Measurements from ENCODE around the gene LHFPL3. TPM values are rescaled to one million over a fixed set of nuclear protein-coding genes. Genes with fewer than 3 reads are reported as not detected.
A peak's percentile ranks its signal among the peaks of the same experiment; 100 is the strongest.

The LHFPL3 gene
- total and polyA plus RNA-seq, 9 of the 15 experiments (the other 6 are each of a cell fraction or from before 2014, with no cell fraction given), result 0.21 to 0.52 TPM; not detected in 7

DNA sequence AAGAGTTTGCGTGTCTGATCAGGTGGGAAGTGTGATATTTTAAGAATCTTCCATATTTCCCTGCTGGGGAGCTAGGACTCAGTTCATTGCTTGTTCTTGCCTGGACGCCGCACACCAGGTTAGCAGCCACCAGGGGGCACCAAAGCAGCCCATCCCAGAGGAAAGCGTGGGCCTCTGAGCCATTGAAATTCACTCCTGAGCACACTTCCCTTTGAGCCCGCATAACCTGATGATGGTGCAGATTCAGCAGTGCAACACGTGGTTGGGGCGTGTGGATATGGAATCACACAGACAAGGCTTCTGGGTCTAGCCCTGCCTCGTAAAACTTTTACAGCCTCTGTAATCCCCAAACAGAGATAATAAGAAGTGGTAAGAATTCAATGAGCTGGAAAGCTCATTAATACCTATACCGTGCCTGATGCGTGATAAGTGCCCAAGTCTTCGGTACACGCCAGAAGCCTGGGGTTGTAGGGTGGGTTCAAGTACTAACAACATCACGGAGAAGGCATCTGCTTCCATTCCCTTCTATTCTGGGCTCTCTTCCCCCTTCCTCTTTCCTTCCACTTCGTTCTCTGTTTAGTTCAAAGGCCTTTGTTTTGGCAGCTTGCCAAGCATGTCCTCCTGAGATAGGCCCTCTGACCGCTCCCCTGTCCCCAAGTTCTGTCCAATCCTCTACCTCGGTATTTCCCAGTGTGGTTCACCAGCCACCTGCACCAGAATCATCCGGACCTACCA, 555.5 kb downstream of the LHFPL3 start (continued):
- TF ChIP-seq USF1 (CRISPR knock-in tag; IDR thresholded peaks at IDR 0.05) (peak; percentile 90), ZNF217 (CRISPR knock-in tag; IDR thresholded peaks at IDR 0.05) (no peak), NR3C1 (CRISPR knock-in tag; IDR thresholded peaks at IDR 0.05) (no peak), CREM (IDR thresholded peaks at IDR 0.05; ENCODE audit: low read depth) (peak; percentile 60), NFYB (IDR thresholded peaks at IDR 0.05; ENCODE audit: extremely low read depth, insufficient read length) (no peak), ZNF316 (IDR thresholded peaks at IDR 0.05) (peak; percentile 96), NEUROD1 (IDR thresholded peaks at IDR 0.05; ENCODE audit: borderline replicate concordance, low read depth, low read length, partially characterized antibody) (peak; percentile 54), ATF3 (IDR thresholded peaks at IDR 0.05) (no peak), ATF3 (CRISPR knock-in tag; conservative IDR thresholded peaks at IDR 0.05) (no peak), MAZ (CRISPR knock-in tag; conservative IDR thresholded peaks at IDR 0.05 in 1 of 2, IDR thresholded peaks at IDR 0.05 in 1 of 2) (peak in 1 of 2 experiments; percentile 49; a peak in 1 of 4 replicates), ZEB2 (IDR thresholded peaks at IDR 0.05) (peak; percentile 24; the same call in 1 of the 2 replicates), HDAC1 (IDR thresholded peaks at IDR 0.05) (peak in 1 of 2 experiments; percentile 62; a peak in 1 of 4 replicates), NRF1 (conservative IDR thresholded peaks at IDR 0.05 in 1 of 2, IDR thresholded peaks at IDR 0.05 in 1 of 2) (peak; percentile 31 to 53; a peak in 3 of 4 replicates), EP400 (IDR thresholded peaks at IDR 0.05) (peak; percentile 87), SMAD3 (CRISPR knock-in tag; conservative IDR thresholded peaks at IDR 0.05) (0 out of 2 replicates have a peak, but pooled peaks have one; percentile 3), ZBTB7A (IDR thresholded peaks at IDR 0.05; ENCODE audit: borderline replicate concordance, control insufficient read depth, low read depth, low read length) (0 out of 2 replicates have a peak, but pooled peaks have one; percentile 33), NBN (IDR thresholded peaks at IDR 0.05; ENCODE audit: low read depth) (peak; percentile 53; the same call in 1 of the 2 replicates)
- TF ChIP-seq, protein P1, sequence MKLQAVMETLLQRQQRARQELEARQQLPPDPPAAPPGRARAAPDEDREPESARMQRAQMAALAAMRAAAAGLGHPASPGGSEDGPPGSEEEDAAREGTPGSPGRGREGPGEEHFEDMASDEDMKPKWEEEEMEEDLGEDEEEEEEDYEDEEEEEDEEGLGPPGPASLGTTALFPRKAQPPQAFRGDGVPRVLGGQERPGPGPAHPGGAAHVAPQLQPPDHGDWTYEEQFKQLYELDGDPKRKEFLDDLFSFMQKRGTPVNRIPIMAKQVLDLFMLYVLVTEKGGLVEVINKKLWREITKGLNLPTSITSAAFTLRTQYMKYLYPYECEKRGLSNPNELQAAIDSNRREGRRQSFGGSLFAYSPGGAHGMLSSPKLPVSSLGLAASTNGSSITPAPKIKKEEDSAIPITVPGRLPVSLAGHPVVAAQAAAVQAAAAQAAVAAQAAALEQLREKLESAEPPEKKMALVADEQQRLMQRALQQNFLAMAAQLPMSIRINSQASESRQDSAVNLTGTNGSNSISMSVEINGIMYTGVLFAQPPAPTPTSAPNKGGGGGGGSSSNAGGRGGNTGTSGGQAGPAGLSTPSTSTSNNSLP (IDR thresholded peaks at IDR 0.05; ENCODE audit: borderline replicate concordance, low read depth, low read length), result 0 out of 2 replicates have a peak, but pooled peaks have one; percentile 36
- TF ChIP-seq, protein P2, sequence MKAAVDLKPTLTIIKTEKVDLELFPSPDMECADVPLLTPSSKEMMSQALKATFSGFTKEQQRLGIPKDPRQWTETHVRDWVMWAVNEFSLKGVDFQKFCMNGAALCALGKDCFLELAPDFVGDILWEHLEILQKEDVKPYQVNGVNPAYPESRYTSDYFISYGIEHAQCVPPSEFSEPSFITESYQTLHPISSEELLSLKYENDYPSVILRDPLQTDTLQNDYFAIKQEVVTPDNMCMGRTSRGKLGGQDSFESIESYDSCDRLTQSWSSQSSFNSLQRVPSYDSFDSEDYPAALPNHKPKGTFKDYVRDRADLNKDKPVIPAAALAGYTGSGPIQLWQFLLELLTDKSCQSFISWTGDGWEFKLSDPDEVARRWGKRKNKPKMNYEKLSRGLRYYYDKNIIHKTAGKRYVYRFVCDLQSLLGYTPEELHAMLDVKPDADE (conservative IDR thresholded peaks at IDR 0.05; ENCODE audit: control insufficient read depth, low read depth, low read length), result peak; percentile 56

All from K562 (cell line).